ENCODE measurements around the gene CRB1. TPM values are rescaled to one million over a fixed set of nuclear protein-coding genes. Genes with fewer than 3 reads are reported as not detected.

The CRB1 gene
- total and polyA plus RNA-seq, 4 donors: 0.03 to 0.55 (median 0.30) TPM

DNA sequence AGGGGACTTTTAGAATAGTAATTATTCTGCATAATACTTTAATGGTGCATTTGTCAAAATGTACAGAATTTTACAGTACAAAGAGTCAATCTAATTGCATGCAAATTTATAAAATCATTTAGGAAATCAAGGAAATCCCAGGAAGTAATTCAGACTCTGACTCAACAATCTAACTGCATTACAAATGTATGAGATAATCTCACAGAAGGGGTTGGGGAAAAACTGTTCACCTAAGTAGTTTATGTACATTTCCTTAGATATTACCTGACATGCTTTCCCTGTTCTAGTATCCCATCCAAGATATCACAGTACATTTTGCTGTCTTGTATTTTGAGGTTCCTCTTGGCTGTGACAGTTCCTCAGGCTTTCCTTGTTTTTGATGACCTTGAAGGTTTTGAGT, 4.7 kb downstream of the CRB1 start:
- H3K9me3 ChIP-seq (ENCODE audit: control insufficient read depth in 4 of 4, insufficient read depth in 3 of 4, low read length in 3 of 4): no peaks in the 10 kb centered on the region
- H3K36me3 ChIP-seq (ENCODE audit: control insufficient read depth in 4 of 4, insufficient read depth in 4 of 4, low read length in 4 of 4): no peaks in the 10 kb centered on the region
- no peak overlapping the region for H3K4me3 ChIP-seq
- H3K27me3 ChIP-seq (ENCODE audit: control insufficient read depth in 3 of 3, insufficient read depth in 3 of 3, low read length in 2 of 3): no peaks in the 10 kb centered on the region
- no peak for DNase-seq
- TF ChIP-seq, protein P1, sequence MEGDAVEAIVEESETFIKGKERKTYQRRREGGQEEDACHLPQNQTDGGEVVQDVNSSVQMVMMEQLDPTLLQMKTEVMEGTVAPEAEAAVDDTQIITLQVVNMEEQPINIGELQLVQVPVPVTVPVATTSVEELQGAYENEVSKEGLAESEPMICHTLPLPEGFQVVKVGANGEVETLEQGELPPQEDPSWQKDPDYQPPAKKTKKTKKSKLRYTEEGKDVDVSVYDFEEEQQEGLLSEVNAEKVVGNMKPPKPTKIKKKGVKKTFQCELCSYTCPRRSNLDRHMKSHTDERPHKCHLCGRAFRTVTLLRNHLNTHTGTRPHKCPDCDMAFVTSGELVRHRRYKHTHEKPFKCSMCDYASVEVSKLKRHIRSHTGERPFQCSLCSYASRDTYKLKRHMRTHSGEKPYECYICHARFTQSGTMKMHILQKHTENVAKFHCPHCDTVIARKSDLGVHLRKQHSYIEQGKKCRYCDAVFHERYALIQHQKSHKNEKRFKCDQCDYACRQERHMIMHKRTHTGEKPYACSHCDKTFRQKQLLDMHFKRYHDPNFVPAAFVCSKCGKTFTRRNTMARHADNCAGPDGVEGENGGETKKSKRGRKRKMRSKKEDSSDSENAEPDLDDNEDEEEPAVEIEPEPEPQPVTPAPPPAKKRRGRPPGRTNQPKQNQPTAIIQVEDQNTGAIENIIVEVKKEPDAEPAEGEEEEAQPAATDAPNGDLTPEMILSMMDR (IDR thresholded peaks at IDR 0.05; ENCODE audit: control extremely low read depth, extremely low read depth): no peak
- no peak overlapping the region for H3K9ac ChIP-seq (ENCODE audit: insufficient read depth in 1 of 2, low read length in 2 of 2)
- H3K27ac ChIP-seq (ENCODE audit: low read depth in 1 of 2, low read length in 1 of 2): no peak overlapping the region
- ATAC-seq (ENCODE audit: insufficient read depth, low FRiP score): no peak
- peaks cover 0 to 3% (median 0%) of the 10 kb centered on the region in 5 donors for H3K4me1 ChIP-seq (ENCODE audit: control insufficient read depth in 5 of 5, insufficient read depth in 5 of 5, low read length in 5 of 5)

DNA sequence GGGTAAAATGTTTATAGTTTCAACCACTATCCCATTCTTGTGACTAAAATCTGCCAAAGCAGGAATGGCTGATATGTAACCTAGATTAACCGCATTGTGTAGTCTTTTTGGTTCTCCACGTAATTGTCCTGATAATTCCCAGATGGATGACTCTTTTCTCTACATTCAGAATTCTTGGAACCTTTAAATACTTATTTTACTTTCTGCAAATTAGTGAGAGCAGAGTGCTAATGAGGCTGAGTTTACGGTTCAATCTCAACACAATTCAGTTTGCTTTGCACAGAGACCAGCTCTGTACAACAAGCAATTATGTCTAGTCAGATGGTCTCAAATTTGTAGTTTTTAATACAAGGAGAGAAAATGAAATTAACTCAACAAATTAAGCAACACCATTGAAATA, 9.1 kb downstream of the CRB1 start:
- TF ChIP-seq, protein P1 (IDR thresholded peaks at IDR 0.05; ENCODE audit: control extremely low read depth, extremely low read depth): no peak
- no peak for ATAC-seq (ENCODE audit: insufficient read depth, low FRiP score)

DNA sequence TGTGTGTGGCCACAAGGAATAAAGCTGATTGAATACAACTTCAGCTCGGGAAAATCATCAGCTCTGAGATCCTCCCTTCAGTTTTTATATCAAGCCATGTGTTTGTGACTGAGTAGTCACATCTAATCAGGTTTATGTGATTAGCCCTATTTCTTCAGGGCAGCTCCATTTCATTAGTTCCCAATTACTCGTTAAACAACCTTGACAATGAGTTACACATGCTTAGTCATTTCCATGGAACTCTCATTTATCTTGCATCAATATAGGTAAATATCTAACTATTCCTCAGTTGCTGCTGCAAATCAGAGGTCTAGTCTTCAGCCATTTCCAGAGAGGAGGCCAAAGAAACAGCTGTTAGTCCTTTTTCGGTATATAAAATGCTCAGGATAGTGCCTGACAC, 16.3 kb downstream of the CRB1 start:
- Histone ChIP-seq H3K9me3 (ENCODE audit: control insufficient read depth in 4 of 4, insufficient read depth in 3 of 4, low read length in 3 of 4) (no peaks in the 10 kb centered on the region), H3K36me3 (ENCODE audit: control insufficient read depth in 4 of 4, insufficient read depth in 4 of 4, low read length in 4 of 4) (no peaks in the 10 kb centered on the region), H3K27me3 (ENCODE audit: control insufficient read depth in 3 of 3, insufficient read depth in 3 of 3, low read length in 2 of 3) (no peaks in the 10 kb centered on the region), H3K4me3 (no peak overlapping the region), H3K9ac (ENCODE audit: insufficient read depth in 1 of 2, low read length in 2 of 2) (no peak overlapping the region), H3K27ac (ENCODE audit: low read depth in 1 of 2, low read length in 1 of 2) (no peak overlapping the region), H3K4me1 (ENCODE audit: control insufficient read depth in 5 of 5, insufficient read depth in 5 of 5, low read length in 5 of 5) (no peaks in the 10 kb centered on the region)
- ATAC-seq (ENCODE audit: insufficient read depth, low FRiP score) (no peak), DNase-seq (no peak)
- 86 to 88% methylated on average over 3 of the region's 3 CpGs for WGBS, 2 donors
- TF ChIP-seq, protein P1 (IDR thresholded peaks at IDR 0.05; ENCODE audit: control extremely low read depth, extremely low read depth): no peak

More for the DNA sequence above, 9.1 kb downstream of the CRB1 start:
- no peaks in the 10 kb centered on the region for H3K4me1 ChIP-seq (ENCODE audit: control insufficient read depth in 5 of 5, insufficient read depth in 5 of 5, low read length in 5 of 5)
- DNase-seq: peak in 1 of 3 donors; percentile 8
- no peak overlapping the region for H3K4me3 ChIP-seq
- 83 to 87% methylated on average over 3 of the region's 3 CpGs for WGBS, 2 donors
- no peak overlapping the region for H3K27ac ChIP-seq (ENCODE audit: low read depth in 1 of 2, low read length in 1 of 2)
- peaks cover 0 to 3% (median 0%) of the 10 kb centered on the region in 4 donors for H3K9me3 ChIP-seq (ENCODE audit: control insufficient read depth in 4 of 4, insufficient read depth in 3 of 4, low read length in 3 of 4)
- H3K27me3 ChIP-seq (ENCODE audit: control insufficient read depth in 3 of 3, insufficient read depth in 3 of 3, low read length in 2 of 3): no peaks in the 10 kb centered on the region
- no peak overlapping the region for H3K9ac ChIP-seq (ENCODE audit: insufficient read depth in 1 of 2, low read length in 2 of 2)
- no peaks in the 10 kb centered on the region for H3K36me3 ChIP-seq (ENCODE audit: control insufficient read depth in 4 of 4, insufficient read depth in 4 of 4, low read length in 4 of 4)

DNA sequence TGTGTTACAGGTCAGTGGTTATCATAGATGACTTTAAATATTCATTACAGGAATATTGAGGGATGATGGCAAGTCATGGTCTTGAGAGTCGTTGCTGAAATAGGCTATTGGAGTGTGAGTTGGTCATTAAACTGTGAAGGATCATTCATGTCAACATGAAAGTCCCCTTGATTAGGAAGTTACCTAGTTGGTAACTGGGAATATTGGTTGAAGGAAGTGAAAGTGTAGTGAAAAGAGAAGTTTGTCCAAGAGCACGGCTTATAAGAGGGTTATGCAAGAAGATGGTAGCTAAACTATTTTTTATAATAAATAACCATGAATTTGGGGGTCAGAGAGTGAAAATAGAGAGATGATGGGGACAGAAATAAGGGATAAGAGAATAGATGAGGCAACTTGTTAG, 16.9 kb downstream of the CRB1 start:
- H3K9me3 ChIP-seq (ENCODE audit: control insufficient read depth in 4 of 4, insufficient read depth in 3 of 4, low read length in 3 of 4): no peaks in the 10 kb centered on the region
- DNase-seq (no peak), ATAC-seq (ENCODE audit: insufficient read depth, low FRiP score) (no peak)
- no peak overlapping the region for H3K27ac ChIP-seq (ENCODE audit: low read depth in 1 of 2, low read length in 1 of 2)
- no peaks in the 10 kb centered on the region for H3K27me3 ChIP-seq (ENCODE audit: control insufficient read depth in 3 of 3, insufficient read depth in 3 of 3, low read length in 2 of 3)
- 55 to 63% methylated on average over 2 of the region's 2 CpGs for WGBS, 2 donors
- no peak overlapping the region for H3K4me3 ChIP-seq
- no peaks in the 10 kb centered on the region for H3K4me1 ChIP-seq (ENCODE audit: control insufficient read depth in 5 of 5, insufficient read depth in 5 of 5, low read length in 5 of 5)
- no peaks in the 10 kb centered on the region for H3K36me3 ChIP-seq (ENCODE audit: control insufficient read depth in 4 of 4, insufficient read depth in 4 of 4, low read length in 4 of 4)
- TF ChIP-seq, protein P1 (IDR thresholded peaks at IDR 0.05; ENCODE audit: control extremely low read depth, extremely low read depth): no peak
- no peak overlapping the region for H3K9ac ChIP-seq (ENCODE audit: insufficient read depth in 1 of 2, low read length in 2 of 2)

All from lung (tissue), 12 donors.